GM12878 (cell line): Measurements from ENCODE around the gene SENP6. TPM values are rescaled to one million over a fixed set of nuclear protein-coding genes. Genes with fewer than 3 reads are reported as not detected.

Source experiments
- ATAC-seq: fragments of 200-7000 bp; cut with Tn5 transposase; 3 replicates; pipeline ENCODE4 v1.9.1; 2020; ENCODE audit warnings: mild to moderate bottlenecking, moderate library complexity
- BruUV-seq: library from RNA; stranded (reverse); fragments of 400-500 nt; replicated peaks from 2 replicates; lab custom pipeline; 2021; lab: Mats Ljungman, UMichigan
- CTCF ChIA-PET: fragments of 300-600 bp; sonication (Branson Sonifier 250); formaldehyde crosslinking; extraction: SDS; loops from one replicate; lab custom pipeline; 2021; ENCODE audit warnings: inconsistent platforms; lab: Yijun Ruan, JAX
- POLR2A ChIA-PET: fragments of 350-600 bp; formaldehyde crosslinking; extraction: SDS; loops from one replicate; lab custom pipeline; 2021; ENCODE audit warnings: inconsistent platforms; lab: Charles Lee
- RAD21 ChIA-PET: fragments of 300-600 bp; sonication (Branson Sonifier 250); formaldehyde crosslinking; loops from one replicate; lab custom pipeline; 2023; ENCODE audit warnings: antibody characterized with exemption; ENCODE audit not compliant: unreplicated experiment; lab: Charles Lee
- SMC1A ChIA-PET: fragments of 300-600 bp; sonication (Branson Sonifier 250); formaldehyde crosslinking; loops from one replicate; lab custom pipeline; 2023; ENCODE audit not compliant: unreplicated experiment, uncharacterized antibody; lab: Charles Lee
- DNase-seq: peaks from one replicate; pipeline ENCODE4 v3.0.0-alpha.2; 2011; ENCODE audit warnings: low read depth, low spot score
- FAIRE-seq: peaks from 3 replicates; lab custom pipeline; 2011; peaks lifted over from hg19 to GRCh38; lab: Jason Lieb, UNC
- H2AFZ ChIP-seq: 2 replicates; pipeline ENCODE4 v1.6.0; 2011; ENCODE audit warnings: low read depth, low read length, control low read depth; ENCODE audit not compliant: control insufficient read depth
- H3K27ac ChIP-seq: 2 replicates; pipeline ENCODE4 v1.5.1; 2011; ENCODE audit warnings: control low read depth; ENCODE audit not compliant: control insufficient read depth, insufficient read depth
- H3K27me3 ChIP-seq, 2 experiments: replicated peaks in 1 of 2; 2 replicates each; pipeline versions ENCODE4 v1.6.0 to v1.6.1; 2011; ENCODE audit warnings: low read length in 1 of 2; ENCODE audit not compliant: control insufficient read depth in 2 of 2, insufficient read depth in 2 of 2
- H3K36me3 ChIP-seq, 2 experiments: 2 replicates each; pipeline ENCODE4 v1.5.1; 2011; ENCODE audit warnings: low read length in 1 of 2; ENCODE audit not compliant: control insufficient read depth in 2 of 2, insufficient read depth in 2 of 2
- H3K4me1 ChIP-seq: 2 replicates; pipeline ENCODE4 v1.6.1; 2011; ENCODE audit warnings: mild to moderate bottlenecking, low read length, moderate library complexity, mixed read lengths; ENCODE audit not compliant: control insufficient read depth, insufficient read depth
- H3K4me2 ChIP-seq: 2 replicates; pipeline ENCODE4 v1.6.0; 2011; ENCODE audit warnings: control low read depth; ENCODE audit not compliant: control insufficient read depth, insufficient read depth
- H3K4me3 ChIP-seq: fragments of 200-600 bp; sonication (generic); 2 replicates; pipeline ENCODE4 v1.5.1; 2016
- H3K79me2 ChIP-seq: 2 replicates; pipeline ENCODE4 v1.6.0; 2011; ENCODE audit warnings: low read length; ENCODE audit not compliant: control insufficient read depth, insufficient read depth
- H3K9ac ChIP-seq: 2 replicates; pipeline ENCODE4 v1.8.0; 2011; ENCODE audit warnings: low read length, control low read depth, mixed read lengths; ENCODE audit not compliant: control insufficient read depth, insufficient read depth
- H3K9me3 ChIP-seq: replicated peaks from 3 replicates; pipeline ENCODE4 v1.5.1; 2011; ENCODE audit warnings: mild to moderate bottlenecking, low read length; ENCODE audit not compliant: control insufficient read depth, insufficient read depth
- H4K20me1 ChIP-seq: 2 replicates; pipeline ENCODE4 v1.6.0; 2011; ENCODE audit not compliant: control insufficient read depth, insufficient read depth
- CHD2 ChIP-seq: IDR thresholded peaks from 2 replicates; pipeline ENCODE4 v1.6.1; 2011; ENCODE audit warnings: low read depth, low read length, improper control_type of control experiment, borderline replicate concordance
- FOS ChIP-seq: IDR thresholded peaks from 3 replicates; pipeline ENCODE4 v1.6.1; 2011; ENCODE audit warnings: borderline replicate concordance; ENCODE audit not compliant: insufficient read length; ENCODE audit errors: extremely low read depth
- MTA3 ChIP-seq: IDR thresholded peaks from 2 replicates; pipeline ENCODE4 v1.6.1; 2012; ENCODE audit warnings: low read length, inconsistent platforms, borderline replicate concordance
- RAD21 ChIP-seq: IDR thresholded peaks from 2 replicates; pipeline ENCODE4 v1.6.1; 2011; ENCODE audit warnings: mild to moderate bottlenecking, low read depth, low read length, moderate library complexity; ENCODE audit not compliant: insufficient read depth
- RFX5 ChIP-seq: IDR thresholded peaks from 2 replicates; pipeline ENCODE4 v1.6.1; 2011; ENCODE audit warnings: low read depth, low read length, improper control_type of control experiment
- TCF3 ChIP-seq: IDR thresholded peaks from 2 replicates; pipeline ENCODE4 v1.6.1; 2012; ENCODE audit warnings: low read depth, mild to moderate bottlenecking, low read length, borderline replicate concordance; ENCODE audit not compliant: insufficient read depth
- WGBS: methylation state at CpG from one replicate; pipeline ENCODE4 v1.1.6; 2016; ENCODE audit warnings: low lambda C conversion rate; ENCODE audit not compliant: insufficient replicate concordance, insufficient coverage; ENCODE audit errors: missing lambda C conversion rate; 5-methylcytosine and 5-hydroxymethylcytosine counted together
- in situ Hi-C: fragments of 300-500 bp; cut with MboI; formaldehyde crosslinking; loops from 9 replicates; pipeline ENCODE4 v1.14.3; 2018; ENCODE audit warnings: mixed read lengths
- intact Hi-C: fragments of 100-400 bp; cut with micrococcal nuclease; formaldehyde crosslinking; loops from one replicate; pipeline ENCODE4 v1.14.2; 2022; ENCODE audit not compliant: unreplicated experiment
- polyA plus RNA-seq, 11 experiments: library from polyadenylated mRNA; depleted of rRNA in 4 of 11; unstranded in 6 of 11; stranded (reverse) in 5 of 11; fragments of >200 nt; fragmentation: Nextera tagmentation in 4 of 11; fragmentation: Illumina TruSeq in 1 of 11; extraction: Ambion mirVana in 4 of 11; extraction: Trizol in 1 of 11; gene quantifications; 1 replicate in 1 of 11; 2 replicates in 10 of 11; pipeline versions ENCODE4 v1.2.1 to v1.2.3, GENCODE V29; 2011 to 2016; ENCODE audit warnings: inconsistent platforms in 2 of 11, missing spikeins in 2 of 11, low read depth in 1 of 11
- total RNA-seq, 4 experiments: library from RNA; depleted of rRNA in 3 of 4; stranded (reverse); fragments of >200 nt in 3 of 4; fragmentation: Illumina TruSeq in 1 of 4; extraction: Trizol in 1 of 4; gene quantifications; 2 replicates each; pipeline versions ENCODE4 v1.2.1 to v1.2.3, GENCODE V29; 2013 to 2021
- TF ChIP-seq, protein P1 (sequence below): IDR thresholded peaks from 2 replicates; pipeline ENCODE4 v1.6.1; 2012; ENCODE audit warnings: low read depth, low read length, improper control_type of control experiment
- TF ChIP-seq, protein P2 (sequence below): fragments of 450-650 bp; conservative IDR thresholded peaks from 2 replicates; pipeline ENCODE4 v1.6.1; 2017; ENCODE audit warnings: mild to moderate bottlenecking, moderate library complexity

Gene SENP6
- total and polyA plus RNA-seq, 10 of the 15 experiments (the other 5 are each of a cell fraction or from before 2014, with no cell fraction given) = 10.7 to 70.0 (median 42.3) TPM

DNA sequence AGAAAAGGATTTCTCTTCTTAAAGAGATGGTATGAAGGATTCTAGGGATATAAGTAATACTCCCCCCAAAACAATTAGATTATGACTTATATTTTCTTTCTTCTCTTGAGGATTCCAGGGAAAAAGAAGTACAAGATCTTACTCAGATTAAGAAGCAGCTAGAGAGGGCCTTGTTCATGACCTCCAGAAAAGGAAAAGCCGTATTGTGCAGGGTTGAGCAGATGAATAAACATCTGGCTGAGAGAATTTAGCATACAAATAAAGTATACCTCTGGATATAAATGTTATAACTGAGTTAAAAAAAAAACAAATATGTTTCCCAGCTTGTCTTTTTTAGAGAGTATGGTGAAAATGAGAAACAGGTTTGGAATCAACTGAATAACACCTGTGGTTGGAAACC lies 158.6 kb downstream of the SENP6 start:
- ChIA-PET SMC1A (interaction anchor here (0.9 to 3.4 kb wide), 4 partner anchors 11 to 23 kb away, joined by 3 to 12 read pairs (median 4); partner anchors contain the start of gene MYO6), POLR2A (interaction anchor here (0.6 to 1.5 kb wide), 4 partner anchors 10 to 63 kb away, joined by 3 to 5 read pairs (median 3); no protein-coding TSS in a partner anchor), CTCF (interaction anchor here (1.0 kb wide), 1 partner anchor 13 kb away, joined by 3 read pairs; no protein-coding TSS in a partner anchor), RAD21 (no interaction called here)
- H2AFZ ChIP-seq = no peak overlapping the region
- WGBS = 59% methylated on average over 1 of the region's 1 CpG
- BruUV-seq = no TSS peak
- no peaks in the 10 kb centered on the region for H3K79me2 ChIP-seq
- H3K27ac ChIP-seq = no peak overlapping the region
- H3K4me3 ChIP-seq = no peak overlapping the region
- DNase-seq = no peak
- no peak for ATAC-seq
- H3K36me3 ChIP-seq = peaks cover 0 to 2% of the 10 kb centered on the region in 2 experiments; a peak in 2 of 4 replicates
- no peak overlapping the region for H3K9ac ChIP-seq
- no peak for FAIRE-seq
- H3K27me3 ChIP-seq = no peaks in the 10 kb centered on the region
- TF ChIP-seq RFX5 = no peak
- no peaks in the 10 kb centered on the region for H3K9me3 ChIP-seq
- H4K20me1 ChIP-seq = no peaks in the 10 kb centered on the region
- no peak overlapping the region for H3K4me2 ChIP-seq
- intact Hi-C loops = no loop called here
- H3K4me1 ChIP-seq = no peaks in the 10 kb centered on the region
- in situ Hi-C loops = no loop called here

DNA sequence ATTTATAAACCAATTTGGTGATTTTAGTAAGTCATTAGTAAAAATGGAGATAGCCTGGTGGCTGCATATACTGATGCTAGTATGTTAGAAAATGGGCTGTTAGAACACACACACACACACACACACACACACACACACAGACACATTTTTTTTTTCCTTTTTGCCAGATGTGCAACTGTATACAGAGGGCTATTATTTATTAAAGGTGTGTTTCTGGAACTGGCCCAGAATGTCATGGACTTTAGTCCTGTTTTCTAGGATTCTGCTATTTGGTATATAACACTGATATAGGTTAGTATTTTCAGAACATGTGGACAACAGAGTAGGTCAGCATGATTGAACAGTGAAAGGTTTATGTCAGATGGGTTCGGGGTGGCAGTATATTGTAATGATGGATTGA lies 159.8 kb downstream of the SENP6 start:
- no peaks in the 10 kb centered on the region for H3K9me3 ChIP-seq
- H2AFZ ChIP-seq = no peak overlapping the region
- in situ Hi-C loops (no loop called here), intact Hi-C loops (no loop called here)
- DNase-seq (no peak), FAIRE-seq (no peak), ATAC-seq (no peak)
- no peaks in the 10 kb centered on the region for H3K4me1 ChIP-seq
- H3K4me2 ChIP-seq = no peak overlapping the region
- H3K79me2 ChIP-seq = no peaks in the 10 kb centered on the region
- H3K27me3 ChIP-seq = no peaks in the 10 kb centered on the region
- ChIA-PET SMC1A (interaction anchor here (0.7 kb wide), 1 partner anchor 751 kb away, joined by 4 read pairs; no protein-coding TSS in a partner anchor), CTCF (interaction anchor here (1.8 kb wide), 1 partner anchor 132 kb away, joined by 6 read pairs; no protein-coding TSS in a partner anchor), RAD21 (no interaction called here), POLR2A (no interaction called here)
- 87% methylated on average over 1 of the region's 1 CpG for WGBS
- no peak overlapping the region for H3K4me3 ChIP-seq
- H3K27ac ChIP-seq = no peak overlapping the region
- no peak overlapping the region for H3K9ac ChIP-seq
- no peak for TF ChIP-seq MTA3
- no peak for TF ChIP-seq CHD2
- no peak for TF ChIP-seq RAD21
- no peak for TF ChIP-seq FOS
- TF ChIP-seq, protein P1, sequence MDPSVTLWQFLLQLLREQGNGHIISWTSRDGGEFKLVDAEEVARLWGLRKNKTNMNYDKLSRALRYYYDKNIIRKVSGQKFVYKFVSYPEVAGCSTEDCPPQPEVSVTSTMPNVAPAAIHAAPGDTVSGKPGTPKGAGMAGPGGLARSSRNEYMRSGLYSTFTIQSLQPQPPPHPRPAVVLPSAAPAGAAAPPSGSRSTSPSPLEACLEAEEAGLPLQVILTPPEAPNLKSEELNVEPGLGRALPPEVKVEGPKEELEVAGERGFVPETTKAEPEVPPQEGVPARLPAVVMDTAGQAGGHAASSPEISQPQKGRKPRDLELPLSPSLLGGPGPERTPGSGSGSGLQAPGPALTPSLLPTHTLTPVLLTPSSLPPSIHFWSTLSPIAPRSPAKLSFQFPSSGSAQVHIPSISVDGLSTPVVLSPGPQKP = no peak
- TF ChIP-seq, protein P2, sequence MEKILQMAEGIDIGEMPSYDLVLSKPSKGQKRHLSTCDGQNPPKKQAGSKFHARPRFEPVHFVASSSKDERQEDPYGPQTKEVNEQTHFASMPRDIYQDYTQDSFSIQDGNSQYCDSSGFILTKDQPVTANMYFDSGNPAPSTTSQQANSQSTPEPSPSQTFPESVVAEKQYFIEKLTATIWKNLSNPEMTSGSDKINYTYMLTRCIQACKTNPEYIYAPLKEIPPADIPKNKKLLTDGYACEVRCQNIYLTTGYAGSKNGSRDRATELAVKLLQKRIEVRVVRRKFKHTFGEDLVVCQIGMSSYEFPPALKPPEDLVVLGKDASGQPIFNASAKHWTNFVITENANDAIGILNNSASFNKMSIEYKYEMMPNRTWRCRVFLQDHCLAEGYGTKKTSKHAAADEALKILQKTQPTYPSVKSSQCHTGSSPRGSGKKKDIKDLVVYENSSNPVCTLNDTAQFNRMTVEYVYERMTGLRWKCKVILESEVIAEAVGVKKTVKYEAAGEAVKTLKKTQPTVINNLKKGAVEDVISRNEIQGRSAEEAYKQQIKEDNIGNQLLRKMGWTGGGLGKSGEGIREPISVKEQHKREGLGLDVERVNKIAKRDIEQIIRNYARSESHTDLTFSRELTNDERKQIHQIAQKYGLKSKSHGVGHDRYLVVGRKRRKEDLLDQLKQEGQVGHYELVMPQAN = no peak
- no peak for TF ChIP-seq TCF3
- H3K36me3 ChIP-seq = peaks cover 0 to 2% of the 10 kb centered on the region in 2 experiments; a peak in 2 of 4 replicates
- no peaks in the 10 kb centered on the region for H4K20me1 ChIP-seq
- BruUV-seq = no TSS peak
